ENCODE measurements around the gene EIF4A2. TPM values are rescaled to one million over a fixed set of nuclear protein-coding genes. Genes with fewer than 3 reads are reported as not detected.

EIF4A2 gene
- total and polyA plus RNA-seq, 9 of the 15 experiments (the other 6 are each of a cell fraction or from before 2014, with no cell fraction given) = 307 to 754 (median 435) TPM

- peak; percentile 94 for ATAC-seq
- peak in 2 of 4 experiments; percentile 41 to 43 for DNase-seq (ENCODE audit: extremely low read depth in 1 of 4, low spot score in 3 of 4)
- Histone ChIP-seq H3K9me3 (replicated peaks; ENCODE audit: control insufficient read depth, insufficient read depth, low read depth, low read length) (no peaks in the 10 kb centered on the region), H3K79me2 (ENCODE audit: control insufficient read depth, insufficient read depth, low read length) (no peaks in the 10 kb centered on the region), H3K27me3 (ENCODE audit: control insufficient read depth in 2 of 2, insufficient read depth in 2 of 2, low read length in 2 of 2) (peaks cover 6 to 20% of the 10 kb centered on the region in 2 experiments; a peak in 4 of 5 replicates), H3K27ac (ENCODE audit: extremely low read depth, low read depth, low read length) (no peak overlapping the region), H3K9me1 (ENCODE audit: control insufficient read depth, insufficient read depth, low read length) (no peaks in the 10 kb centered on the region), H3K9ac (ENCODE audit: insufficient read depth in 1 of 2, low read depth in 2 of 2, low read length in 2 of 2) (peak overlapping the region in 1 of 2 experiments; percentile 17; a peak in 1 of 4 replicates), H3K36me3 (ENCODE audit: control insufficient read depth, insufficient read depth, low read length) (no peaks in the 10 kb centered on the region), H3K4me3 (no peak overlapping the region), H3K4me2 (ENCODE audit: insufficient read depth, low read length) (no peak overlapping the region), H2AFZ (ENCODE audit: low read depth, low read length) (peak overlapping the region; percentile 94), H4K20me1 (replicated peaks; ENCODE audit: control insufficient read depth, insufficient read depth, low read length) (no peaks in the 10 kb centered on the region), H3K4me1 (replicated peaks in 1 of 2; ENCODE audit: control insufficient read depth in 2 of 2, insufficient read depth in 2 of 2, low read length in 2 of 2) (peaks cover 3 to 5% of the 10 kb centered on the region in 2 experiments; a peak in 3 of 5 replicates)
- ChIA-PET CTCF (ENCODE audit: low intra/inter-chr PET ratio) (no interaction called here), POLR2A (interaction anchor here (0.6 to 1.5 kb wide), 2 partner anchors 37 to 342 kb away, joined by 3 to 5 read pairs; partner anchors contain the start of gene EIF4A2)
- in situ Hi-C loops (cut with MboI) = no loop called here
- intact Hi-C loops (cut with micrococcal nuclease) = no loop called here
- 27% methylated on average over 7 of the region's 10 CpGs for WGBS (ENCODE audit: insufficient coverage, low coverage, missing lambda C conversion rate)
- no peak for FAIRE-seq
- no TSS peak for BruUV-seq (replicated peaks)
- TF ChIP-seq ZBTB33 (CRISPR knock-in tag; IDR thresholded peaks at IDR 0.05) = peak; percentile 49; the same call in 1 of the 2 replicates
- peak; percentile 86 for TF ChIP-seq MAX (CRISPR knock-in tag; IDR thresholded peaks at IDR 0.05)
- peak; percentile 43; the same call in 1 of the 2 replicates for TF ChIP-seq TEAD4 (IDR thresholded peaks at IDR 0.05; ENCODE audit: low read length)
- no peak for TF ChIP-seq TEAD4 (CRISPR knock-in tag; IDR thresholded peaks at IDR 0.05; ENCODE audit: borderline replicate concordance)
- TF ChIP-seq ZBTB2 (IDR thresholded peaks at IDR 0.05) = no peak
- TF ChIP-seq NR2F6 (CRISPR knock-in tag; IDR thresholded peaks at IDR 0.05) = no peak
- peak; percentile 37; the same call in 1 of the 2 replicates for TF ChIP-seq SMAD4 (CRISPR knock-in tag; conservative IDR thresholded peaks at IDR 0.05)
- TF ChIP-seq PTTG1 (tag; IDR thresholded peaks at IDR 0.05; ENCODE audit: low read depth) = no peak
- TF ChIP-seq MYC (IDR thresholded peaks at IDR 0.05; ENCODE audit: low read depth, low read length) = peak; percentile 29; the same call in 1 of the 2 replicates
- TF ChIP-seq MYC (CRISPR knock-in tag; IDR thresholded peaks at IDR 0.05; ENCODE audit: borderline replicate concordance, low read depth) = no peak
- peak; percentile 32; the same call in 1 of the 2 replicates for TF ChIP-seq CBX1 (IDR thresholded peaks at IDR 0.05; ENCODE audit: low read depth)
- TF ChIP-seq CREM (IDR thresholded peaks at IDR 0.05; ENCODE audit: low read depth) = no peak
- TF ChIP-seq E2F6 (IDR thresholded peaks at IDR 0.05; ENCODE audit: borderline replicate concordance in 1 of 2, extremely low read depth in 1 of 2, insufficient read depth in 1 of 2, insufficient read length in 1 of 2, low read depth in 1 of 2, low read length in 1 of 2, poor library complexity in 1 of 2, severe bottlenecking in 1 of 2) = peak in 1 of 2 experiments; percentile 36
- peak; percentile 38 for TF ChIP-seq GABPA (tag; conservative IDR thresholded peaks at IDR 0.05; ENCODE audit: low read depth)
These were observed 37.4 kb upstream of the EIF4A2 start for GRCh38 chr3:186746008-186746407.

Measured in K562 (cell line).